GM18505 (cell line): ENCODE data around the gene HMGCS2.

ENCODE experiments used
- ATAC-seq: cut with Tn5 transposase; IDR thresholded peaks from one replicate; pipeline ENCODE4 v1.9.1; 2021; ENCODE audit not compliant: unreplicated experiment
- POLR2A ChIP-seq: IDR thresholded peaks from 4 replicates; pipeline ENCODE4 v1.6.1; 2011; ENCODE audit warnings: borderline replicate concordance; ENCODE audit not compliant: insufficient read depth, insufficient read length; ENCODE audit errors: extremely low read depth

The HMGCS2 gene

GRCh38 chr1:119703666-119704450 lies 64.8 kb downstream of the HMGCS2 start:
- TF ChIP-seq POLR2A, result no peak

GRCh38 chr1:119702384-119702783 lies 66.3 kb downstream of the HMGCS2 start:
- ATAC-seq, result no peak
- no peak for TF ChIP-seq POLR2A

More at GRCh38 chr1:119703666-119704450, 64.8 kb downstream of the HMGCS2 start:
- ATAC-seq, result no peak

DNA sequence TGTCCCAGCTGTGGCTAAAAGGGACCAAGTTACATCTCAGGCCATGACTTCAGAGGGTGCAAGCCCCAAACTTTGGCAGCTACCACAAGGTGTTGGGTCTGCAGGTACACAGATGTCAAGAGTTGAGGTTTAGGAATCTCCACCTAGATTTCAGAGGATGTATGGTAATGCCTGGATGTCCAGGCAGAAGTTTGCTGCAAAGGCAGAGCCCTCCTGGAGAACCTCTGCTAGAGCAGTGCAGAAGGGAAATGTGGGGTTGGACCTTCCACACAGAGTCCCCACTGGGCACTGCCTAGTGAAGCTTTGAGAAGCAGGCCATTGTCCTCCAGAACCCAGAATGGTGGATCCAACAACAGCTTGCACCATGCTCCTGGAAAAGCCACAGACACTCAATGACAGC lies 67.0 kb downstream of the HMGCS2 start:
- ATAC-seq, result no peak
- TF ChIP-seq POLR2A, result no peak

GRCh38 chr1:119700326-119700725 lies 68.4 kb downstream of the HMGCS2 start:
- no peak for TF ChIP-seq POLR2A
- no peak for ATAC-seq
